Stimulated activated CD8-positive, alpha-beta memory T cell treated with anti-CD3 and anti-CD28 coated beads, Interleukin-7, amount 100 ng/mL, for 48 hours (primary cell): ENCODE results near the gene CYBRD1.

Experiments used
- DNase-seq, 2 donors: peaks; one replicate each; pipeline ENCODE4 v3.0.0-alpha.2; 2020; ENCODE audit warnings: low read depth in 1 of 2; ENCODE audit errors: extremely low read depth in 1 of 2

CYBRD1 gene

GRCh38 chr2:171550613-171551012 lies 28.3 kb downstream of the CYBRD1 start:
- DNase-seq, result no peak

- DNase-seq, result no peak
Observed at GRCh38 chr2:171551836-171552235, 29.6 kb downstream of the CYBRD1 start.

- DNase-seq, result no peak
Observed at GRCh38 chr2:171553236-171553635, 31.0 kb downstream of the CYBRD1 start.

- no peak for DNase-seq
Observed at GRCh38 chr2:171553858-171554257, 31.6 kb downstream of the CYBRD1 start.

GRCh38 chr2:171554991-171555615 lies 32.8 kb downstream of the CYBRD1 start:
- DNase-seq, result no peak

- no peak for DNase-seq
Observed at GRCh38 chr2:171557363-171557762, 35.1 kb downstream of the CYBRD1 start.

GRCh38 chr2:171563301-171563700 lies 41.0 kb downstream of the CYBRD1 start:
- no peak for DNase-seq

- no peak for DNase-seq
Observed at GRCh38 chr2:171564463-171564862, 42.2 kb downstream of the CYBRD1 start.

GRCh38 chr2:171566057-171566456 lies 43.8 kb downstream of the CYBRD1 start:
- DNase-seq, result no peak

GRCh38 chr2:171566753-171567152 lies 44.5 kb downstream of the CYBRD1 start:
- no peak for DNase-seq

- no peak for DNase-seq
Observed at GRCh38 chr2:171568089-171568488, 45.8 kb downstream of the CYBRD1 start.

- DNase-seq, result no peak
Observed at GRCh38 chr2:171571721-171572120, 49.4 kb downstream of the CYBRD1 start.

GRCh38 chr2:171574149-171574795 lies 52.0 kb downstream of the CYBRD1 start:
- DNase-seq, result peak; percentile 61 to 63

- no peak for DNase-seq
Observed at GRCh38 chr2:171575606-171576005, 53.3 kb downstream of the CYBRD1 start.

- no peak for DNase-seq
Observed at GRCh38 chr2:171578127-171578803, 56.0 kb downstream of the CYBRD1 start.

GRCh38 chr2:171579481-171579880 lies 57.2 kb downstream of the CYBRD1 start:
- no peak for DNase-seq

- no peak for DNase-seq
Observed at GRCh38 chr2:171583566-171583965, 61.3 kb downstream of the CYBRD1 start.

GRCh38 chr2:171584001-171584400 lies 61.7 kb downstream of the CYBRD1 start:
- no peak for DNase-seq

- no peak for DNase-seq
Observed at GRCh38 chr2:171587132-171587531, 64.9 kb downstream of the CYBRD1 start.

- no peak for DNase-seq
Observed at GRCh38 chr2:171587567-171587966, 65.3 kb downstream of the CYBRD1 start.

- no peak for DNase-seq
Observed at GRCh38 chr2:171590116-171590515, 67.8 kb downstream of the CYBRD1 start.

GRCh38 chr2:171592036-171592555 lies 69.8 kb downstream of the CYBRD1 start:
- DNase-seq, result no peak
